Nephron progenitor cell (in vitro differentiated cells): Measurements from ENCODE around the gene CYP2U1.

Source experiments
- DNase-seq: peaks from one replicate; pipeline ENCODE4 v3.0.0; 2021
- H3K27ac Mint-ChIP-seq: 2 replicates; pipeline ENCODE4 v1.8.0; 2021; ENCODE audit warnings: mild to moderate bottlenecking, moderate library complexity, mixed read lengths
- H3K27me3 Mint-ChIP-seq: 2 replicates; pipeline ENCODE4 v1.8.0; 2021; ENCODE audit warnings: mild to moderate bottlenecking, low read depth, mixed read lengths; ENCODE audit not compliant: poor library complexity
- H3K36me3 Mint-ChIP-seq: 2 replicates; pipeline ENCODE4 v1.8.0; 2021; ENCODE audit warnings: low read depth, mixed read lengths
- H3K4me1 Mint-ChIP-seq: 2 replicates; pipeline ENCODE4 v1.8.0; 2021; ENCODE audit warnings: mixed read lengths
- H3K4me3 Mint-ChIP-seq: 2 replicates; pipeline ENCODE4 v1.8.0; 2021; ENCODE audit warnings: mild to moderate bottlenecking, moderate library complexity, mixed read lengths
- H3K9me3 Mint-ChIP-seq: 2 replicates; pipeline ENCODE4 v1.8.0; 2021; ENCODE audit warnings: mild to moderate bottlenecking, moderate library complexity, mixed read lengths
- CTCF ChIP-seq: fragments of 200-600 bp; sonication (generic); IDR thresholded peaks from 2 replicates; pipeline ENCODE4 v1.5.0; 2021; ENCODE audit warnings: antibody characterized with exemption

CYP2U1 gene

GRCh38 chr4:107908377-107908776 is 23.0 kb upstream of the CYP2U1 start:
- H3K27ac Mint-ChIP-seq = no peak overlapping the region
- no peaks in the 10 kb centered on the region for H3K27me3 Mint-ChIP-seq
- peaks cover 7% of the 10 kb centered on the region for H3K9me3 Mint-ChIP-seq
- no peak overlapping the region for H3K4me3 Mint-ChIP-seq
- no peak for TF ChIP-seq CTCF
- H3K4me1 Mint-ChIP-seq = no peaks in the 10 kb centered on the region
- DNase-seq = no peak
- peaks cover 8% of the 10 kb centered on the region for H3K36me3 Mint-ChIP-seq

- H3K27me3 Mint-ChIP-seq = no peaks in the 10 kb centered on the region
- H3K27ac Mint-ChIP-seq = no peak overlapping the region
- no peak overlapping the region for H3K4me3 Mint-ChIP-seq
- peak; percentile 48 for DNase-seq
- H3K4me1 Mint-ChIP-seq = no peaks in the 10 kb centered on the region
- H3K9me3 Mint-ChIP-seq = no peaks in the 10 kb centered on the region
- TF ChIP-seq CTCF = peak; percentile 87
- no peaks in the 10 kb centered on the region for H3K36me3 Mint-ChIP-seq
Measured at GRCh38 chr4:107913283-107913899, 18.0 kb upstream of the CYP2U1 start.

GRCh38 chr4:107915220-107915619 is 16.1 kb upstream of the CYP2U1 start:
- no peak for TF ChIP-seq CTCF
- no peaks in the 10 kb centered on the region for H3K27me3 Mint-ChIP-seq

GRCh38 chr4:107916623-107917022 is 14.7 kb upstream of the CYP2U1 start:
- H3K9me3 Mint-ChIP-seq = peaks cover 28% of the 10 kb centered on the region
- no peak for DNase-seq
- H3K36me3 Mint-ChIP-seq = no peaks in the 10 kb centered on the region
- no peak for TF ChIP-seq CTCF
- no peak overlapping the region for H3K4me3 Mint-ChIP-seq
- H3K4me1 Mint-ChIP-seq = no peaks in the 10 kb centered on the region
- H3K27me3 Mint-ChIP-seq = no peaks in the 10 kb centered on the region
- H3K27ac Mint-ChIP-seq = no peak overlapping the region

More at GRCh38 chr4:107915220-107915619, 16.1 kb upstream of the CYP2U1 start:
- Mint-ChIP-seq H3K9me3 (peaks cover 16% of the 10 kb centered on the region), H3K4me3 (no peak overlapping the region), H3K4me1 (no peaks in the 10 kb centered on the region), H3K27ac (no peak overlapping the region), H3K36me3 (no peaks in the 10 kb centered on the region)
- DNase-seq = no peak

GRCh38 chr4:107917500-107917899 is 13.8 kb upstream of the CYP2U1 start:
- Mint-ChIP-seq H3K4me1 (no peaks in the 10 kb centered on the region), H3K4me3 (no peak overlapping the region), H3K9me3 (peaks cover 28% of the 10 kb centered on the region), H3K27ac (no peak overlapping the region), H3K36me3 (no peaks in the 10 kb centered on the region), H3K27me3 (no peaks in the 10 kb centered on the region)
- TF ChIP-seq CTCF = no peak
- no peak for DNase-seq
